CD14-positive monocyte (primary cell): ENCODE measurements around the gene ATP5MK. TPM values are rescaled to one million over a fixed set of nuclear protein-coding genes. Genes with fewer than 3 reads are reported as not detected.

Experiments
- DNase-seq, 3 donors: peaks; one replicate each; pipeline ENCODE4 v3.0.0-alpha.2; 2011 to 2022
- H2AFZ ChIP-seq: 2 replicates; pipeline ENCODE4 v1.6.0; 2012; ENCODE audit warnings: mild to moderate bottlenecking, low read depth, low read length, inconsistent platforms; ENCODE audit not compliant: insufficient read depth, poor library complexity, severe bottlenecking
- H3K27ac ChIP-seq, 2 donors: 1 replicate in 1 of 2; 2 replicates in 1 of 2; pipeline ENCODE4 v1.5.1; 2012 to 2013; ENCODE audit warnings: low read length in 2 of 2, control low read depth in 1 of 2, inconsistent platforms in 1 of 2, low read depth in 1 of 2, mild to moderate bottlenecking in 1 of 2
- H3K27me3 ChIP-seq, 2 donors: one replicate each; pipeline versions ENCODE4 v1.6.0 to v1.6.1; 2011 to 2013; ENCODE audit warnings: low read length in 2 of 2; ENCODE audit not compliant: control insufficient read depth in 2 of 2, insufficient read depth in 2 of 2
- H3K36me3 ChIP-seq, 2 donors: replicated peaks in 1 of 2; 1 replicate in 1 of 2; 2 replicates in 1 of 2; pipeline versions ENCODE4 v1.5.1 to v1.6.1; 2012 to 2013; ENCODE audit warnings: low read length in 2 of 2, control low read depth in 1 of 2, inconsistent platforms in 1 of 2, mild to moderate bottlenecking in 1 of 2; ENCODE audit not compliant: insufficient read depth in 2 of 2, control insufficient read depth in 1 of 2
- H3K4me1 ChIP-seq, 2 donors: 1 replicate in 1 of 2; 2 replicates in 1 of 2; pipeline versions ENCODE4 v1.5.1 to v1.6.1; 2012 to 2013; ENCODE audit warnings: low read length in 2 of 2, control low read depth in 1 of 2, inconsistent platforms in 1 of 2, mild to moderate bottlenecking in 1 of 2, moderate library complexity in 1 of 2; ENCODE audit not compliant: insufficient read depth in 2 of 2, control insufficient read depth in 1 of 2
- H3K4me2 ChIP-seq: replicated peaks from 2 replicates; pipeline ENCODE3; 2012; ENCODE audit warnings: low read length, moderate library complexity, mild to moderate bottlenecking; ENCODE audit not compliant: poor library complexity, severe bottlenecking; ENCODE audit errors: extremely low read depth
- H3K4me3 ChIP-seq, 3 experiments: fragments of 200-600 bp in 1 of 3; sonication (generic) in 1 of 3; replicated peaks in 1 of 3; 1 replicate in 2 of 3; 2 replicates in 1 of 3; pipeline ENCODE4 v1.5.1; 2011 to 2013; ENCODE audit warnings: low read length in 3 of 3, mild to moderate bottlenecking in 3 of 3, control low read depth in 2 of 3, low read depth in 2 of 3, inconsistent platforms in 1 of 3, moderate library complexity in 1 of 3
- H3K79me2 ChIP-seq: 2 replicates; pipeline ENCODE4 v1.6.0; 2012; ENCODE audit warnings: mild to moderate bottlenecking, control low read depth, inconsistent platforms, low read length, moderate library complexity; ENCODE audit not compliant: insufficient read depth
- H3K9ac ChIP-seq: 2 replicates; pipeline ENCODE4 v1.6.0; 2017; ENCODE audit warnings: low read length, mild to moderate bottlenecking; ENCODE audit not compliant: insufficient read depth, poor library complexity, severe bottlenecking
- H3K9me3 ChIP-seq, 2 donors: replicated peaks in 1 of 2; 1 replicate in 1 of 2; 2 replicates in 1 of 2; pipeline versions ENCODE4 v1.5.1 to v1.6.1; 2012 to 2013; ENCODE audit warnings: low read length in 2 of 2, control low read depth in 1 of 2; ENCODE audit not compliant: control insufficient read depth in 1 of 2, insufficient read depth in 1 of 2
- H4K20me1 ChIP-seq: 2 replicates; pipeline ENCODE4 v1.6.0; 2012; ENCODE audit warnings: mild to moderate bottlenecking, low read length, control low read depth, moderate library complexity; ENCODE audit not compliant: insufficient read depth
- H3K27ac Mint-ChIP-seq, 7 donors: one replicate each; pipeline ENCODE4 v1.8.0; 2020; ENCODE audit warnings: mild to moderate bottlenecking in 7 of 7, mixed read lengths in 7 of 7, moderate library complexity in 6 of 7, inconsistent platforms in 2 of 7
- H3K27me3 Mint-ChIP-seq, 3 donors: one replicate each; pipeline ENCODE4 v1.8.0; 2021 to 2022; ENCODE audit warnings: low read depth in 3 of 3, mild to moderate bottlenecking in 3 of 3, mixed read lengths in 3 of 3, moderate library complexity in 3 of 3, inconsistent platforms in 1 of 3
- H3K36me3 Mint-ChIP-seq, 2 donors: one replicate each; pipeline ENCODE4 v1.8.0; 2020; ENCODE audit warnings: mixed read lengths in 2 of 2, inconsistent platforms in 1 of 2, mild to moderate bottlenecking in 1 of 2
- H3K4me1 Mint-ChIP-seq: one replicate; pipeline ENCODE4 v1.8.0; 2020; ENCODE audit warnings: mild to moderate bottlenecking, mixed read lengths
- H3K4me3 Mint-ChIP-seq, 2 donors: one replicate each; pipeline ENCODE4 v1.8.0; 2020; ENCODE audit warnings: mild to moderate bottlenecking in 2 of 2, mixed read lengths in 2 of 2, moderate library complexity in 1 of 2
- H3K9me3 Mint-ChIP-seq, 7 donors: one replicate each; pipeline ENCODE4 v1.8.0; 2020 to 2022; ENCODE audit warnings: mixed read lengths in 7 of 7, mild to moderate bottlenecking in 6 of 7, moderate library complexity in 6 of 7, inconsistent platforms in 2 of 7
- CTCF ChIP-seq: fragments of 200-600 bp; IDR thresholded peaks from one replicate; pipeline ENCODE4 v1.8.0; 2022; ENCODE audit warnings: antibody characterized with exemption, mild to moderate bottlenecking
- WGBS: methylation state at CpG from one replicate; pipeline ENCODE4 v1.1.5; 2013; ENCODE audit warnings: missing lambda C conversion rate; ENCODE audit not compliant: insufficient coverage; 5-methylcytosine and 5-hydroxymethylcytosine counted together
- intact Hi-C, 2 donors: fragments of 100-400 bp; cut with micrococcal nuclease; formaldehyde crosslinking; loops; one replicate each; pipeline versions ENCODE4 v1.15.0 to v1.15.1; 2023
- polyA plus RNA-seq, 3 donors: library from polyadenylated mRNA; depleted of rRNA in 1 of 3; unstranded in 2 of 3; stranded (reverse) in 1 of 3; fragments of 300-500 nt in 2 of 3; fragments of >200 nt in 1 of 3; fragmentation: Illumina TruSeq in 2 of 3; gene quantifications; 1 replicate in 2 of 3; 2 replicates in 1 of 3; pipeline ENCODE4 v1.2.3, GENCODE V29; 2012 to 2021

The ATP5MK gene
- polyA plus RNA-seq, 3 donors = 285 to 531 (median 529) TPM

GRCh38 chr10:103350175-103350516 lies 46.1 kb downstream of the ATP5MK start:
- DNase-seq = no peak
- no peaks in the 10 kb centered on the region for H4K20me1 ChIP-seq
- peak overlapping the region; percentile 91 to 95 for H3K4me3 Mint-ChIP-seq
- peak overlapping the region in 1 of 2 donors; percentile 58 for H3K27ac ChIP-seq
- H3K9ac ChIP-seq = peak overlapping the region; percentile 78
- peaks cover 11 to 30% of the 10 kb centered on the region in 2 donors for H3K36me3 ChIP-seq
- H3K4me2 ChIP-seq = peak overlapping the region; percentile 90
- peaks cover 17% of the 10 kb centered on the region for H3K79me2 ChIP-seq
- TF ChIP-seq CTCF = no peak
- no peaks in the 10 kb centered on the region for H3K9me3 ChIP-seq
- intact Hi-C loops = no loop called here
- peaks cover 11 to 27% of the 10 kb centered on the region in 2 donors for H3K36me3 Mint-ChIP-seq
- peaks cover 9% of the 10 kb centered on the region in 2 donors for H3K4me1 ChIP-seq
- H3K4me1 Mint-ChIP-seq = peaks cover 8% of the 10 kb centered on the region
- peak overlapping the region; percentile 93 for H2AFZ ChIP-seq
- peak overlapping the region in 1 of 7 donors; percentile 5 for H3K27ac Mint-ChIP-seq
- H3K27me3 Mint-ChIP-seq = peaks cover 0 to 2% (median 0%) of the 10 kb centered on the region in 3 donors
- peak overlapping the region; percentile 63 to 87 (median 78) for H3K4me3 ChIP-seq
- no peaks in the 10 kb centered on the region for H3K27me3 ChIP-seq
- WGBS = 50% methylated on average over 5 of the region's 16 CpGs
- H3K9me3 Mint-ChIP-seq = peaks cover 0 to 2% (median 0%) of the 10 kb centered on the region in 7 donors

Other genes with a start within 250 kb of the ATP5MK start
- 100 to 1,000 TPM in 1 of 3 donors, 10 to 100 TPM in 2; 68.6 to 116 (median 81.8) TPM for gene NT5C2, start 203.2 kb downstream of the ATP5MK start, polyA plus RNA-seq
- not detected for gene RPEL1, start 150.6 kb downstream of the ATP5MK start, polyA plus RNA-seq
- gene INA, start 119.3 kb downstream of the ATP5MK start, polyA plus RNA-seq = not detected
- gene PCGF6, start 45.3 kb downstream of the ATP5MK start, polyA plus RNA-seq = 1 to 10 TPM; 3.4 to 6.2 (median 4.6) TPM
- 1 to 10 TPM; 1.0 to 2.4 (median 2.4) TPM for gene TAF5, start 28.5 kb downstream of the ATP5MK start, polyA plus RNA-seq
- 1 to 10 TPM; 2.9 to 9.7 (median 3.3) TPM for gene PDCD11, start 151 bp upstream of the ATP5MK start, polyA plus RNA-seq
- gene CALHM2, start 55.9 kb upstream of the ATP5MK start, polyA plus RNA-seq = 10 to 100 TPM; 48.4 to 80.7 (median 66.5) TPM
- gene CALHM1, start 62.4 kb upstream of the ATP5MK start, polyA plus RNA-seq = not detected
- gene CALHM3, start 82.8 kb upstream of the ATP5MK start, polyA plus RNA-seq = under 1 TPM in 2 of 3 donors, not detected in 1; 0.04 to 0.62 TPM
- 10 to 100 TPM in 1 of 3 donors, 1 to 10 TPM in 2; 3.0 to 17.2 (median 3.3) TPM for gene NEURL1, start 97.2 kb upstream of the ATP5MK start, polyA plus RNA-seq